Activated CD8-positive, alpha-beta memory T cell treated with anti-CD3 and anti-CD28 coated beads for 4 hours (primary cell): ENCODE measurements around the gene ASGR2.
"Not testable (repeated sequence)": the region's sequence is repeated elsewhere in the genome, so short reads cannot be mapped to it uniquely, and the experiment has no call there.

Experiments used
- DNase-seq, 2 donors: peaks; one replicate each; pipeline ENCODE4 v3.0.0-alpha.2; 2020; ENCODE audit warnings: low read depth in 2 of 2

The ASGR2 gene

GRCh38 chr17:7124923-7125322 lies 10.3 kb upstream of the ASGR2 start:
- no peak for DNase-seq

GRCh38 chr17:7123844-7124243 lies 9.2 kb upstream of the ASGR2 start:
- DNase-seq = no peak

GRCh38 chr17:7122381-7122780 lies 7.8 kb upstream of the ASGR2 start:
- DNase-seq = no peak

DNA sequence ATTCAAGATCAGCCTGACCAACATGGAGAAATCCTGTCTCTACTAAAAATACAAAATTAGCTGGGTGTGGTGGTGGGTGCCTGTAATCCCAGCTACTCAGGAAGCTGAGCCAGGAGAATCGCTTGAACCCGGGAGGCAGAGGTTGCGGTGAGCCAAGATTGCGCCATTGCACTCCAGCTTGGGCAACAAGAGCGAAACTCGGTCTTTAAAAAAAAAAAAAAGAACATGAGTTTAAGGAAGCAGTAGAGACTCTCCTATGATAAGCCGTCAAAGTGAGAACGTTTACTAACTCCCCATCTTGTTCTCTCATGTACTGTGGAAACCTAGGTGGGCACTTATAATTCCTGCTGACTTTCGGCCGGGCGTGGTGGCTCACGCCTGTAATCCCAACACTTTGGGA lies 6.0 kb upstream of the ASGR2 start:
- DNase-seq = not testable (repeated sequence)

GRCh38 chr17:7120123-7120522 lies 5.5 kb upstream of the ASGR2 start:
- no peak for DNase-seq

GRCh38 chr17:7119314-7119713 lies 4.7 kb upstream of the ASGR2 start:
- no peak for DNase-seq

DNA sequence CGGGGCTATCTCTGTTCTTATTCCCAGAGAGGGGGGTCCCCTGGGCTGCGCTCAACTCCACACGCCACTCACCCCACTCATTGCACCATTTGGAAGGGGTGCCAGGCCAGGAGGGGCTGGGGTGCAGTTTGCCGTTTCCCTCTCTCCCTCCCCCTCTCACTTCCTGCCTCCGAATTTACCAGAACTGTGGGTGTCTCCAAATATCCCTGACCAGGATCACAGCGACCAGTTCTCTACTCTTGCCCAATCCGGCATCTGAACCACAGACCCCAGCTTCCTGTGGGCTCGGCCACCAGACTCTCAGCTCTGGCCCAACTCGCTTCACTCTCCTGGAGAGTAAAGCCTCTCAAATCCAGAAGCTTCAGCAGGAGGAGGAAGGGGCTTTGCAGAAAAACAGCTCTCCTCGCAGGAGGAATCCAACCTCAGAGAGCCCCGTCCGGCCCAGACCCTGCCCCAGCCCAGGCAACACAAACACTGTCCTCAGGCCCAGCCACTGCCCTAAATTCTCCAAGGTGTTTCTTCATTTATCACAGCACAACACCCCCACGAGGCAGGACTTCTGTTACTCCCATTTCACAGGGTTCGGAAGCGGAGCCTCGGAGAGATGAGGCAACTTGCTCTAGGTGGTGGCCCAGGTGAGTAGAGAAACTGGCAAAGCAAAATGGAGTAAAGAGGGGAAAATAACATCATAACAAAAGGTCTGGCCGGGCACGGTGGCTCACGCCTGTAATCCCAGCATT lies 423 bp upstream of the ASGR2 start:
- DNase-seq = no peak

- no peak for DNase-seq
Measured at GRCh38 chr17:7113273-7114071, 1.1 kb downstream of the ASGR2 start.

DNA sequence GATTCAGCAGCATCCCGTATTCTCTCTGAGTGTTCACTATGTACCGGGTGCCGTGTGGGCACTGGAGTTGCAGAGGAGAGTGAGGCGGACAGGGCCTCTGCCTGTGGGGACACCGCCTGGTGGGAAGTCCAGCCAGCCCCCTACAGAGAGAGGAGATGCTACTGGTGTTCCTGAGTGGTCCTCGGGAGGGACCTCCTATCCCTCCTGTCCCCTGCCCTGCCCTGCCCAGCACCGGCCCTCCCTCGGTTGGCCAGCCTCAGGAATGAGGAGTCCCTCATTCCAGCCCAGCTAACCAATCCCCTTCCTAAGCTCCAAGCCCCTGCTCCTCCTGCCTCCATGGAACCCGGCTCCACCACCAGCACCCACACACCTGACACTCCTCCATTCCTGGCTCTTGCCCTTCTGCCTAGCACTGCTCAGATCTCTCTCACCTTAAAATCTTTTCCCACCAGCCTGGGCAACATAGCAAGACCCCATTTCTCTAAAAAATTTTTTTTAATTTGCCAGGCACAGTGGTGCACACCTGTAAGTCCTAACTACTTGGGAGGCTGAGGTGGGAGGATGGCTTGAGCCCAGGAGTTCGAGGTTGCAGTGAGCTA lies 2.0 kb downstream of the ASGR2 start:
- no peak for DNase-seq

DNA sequence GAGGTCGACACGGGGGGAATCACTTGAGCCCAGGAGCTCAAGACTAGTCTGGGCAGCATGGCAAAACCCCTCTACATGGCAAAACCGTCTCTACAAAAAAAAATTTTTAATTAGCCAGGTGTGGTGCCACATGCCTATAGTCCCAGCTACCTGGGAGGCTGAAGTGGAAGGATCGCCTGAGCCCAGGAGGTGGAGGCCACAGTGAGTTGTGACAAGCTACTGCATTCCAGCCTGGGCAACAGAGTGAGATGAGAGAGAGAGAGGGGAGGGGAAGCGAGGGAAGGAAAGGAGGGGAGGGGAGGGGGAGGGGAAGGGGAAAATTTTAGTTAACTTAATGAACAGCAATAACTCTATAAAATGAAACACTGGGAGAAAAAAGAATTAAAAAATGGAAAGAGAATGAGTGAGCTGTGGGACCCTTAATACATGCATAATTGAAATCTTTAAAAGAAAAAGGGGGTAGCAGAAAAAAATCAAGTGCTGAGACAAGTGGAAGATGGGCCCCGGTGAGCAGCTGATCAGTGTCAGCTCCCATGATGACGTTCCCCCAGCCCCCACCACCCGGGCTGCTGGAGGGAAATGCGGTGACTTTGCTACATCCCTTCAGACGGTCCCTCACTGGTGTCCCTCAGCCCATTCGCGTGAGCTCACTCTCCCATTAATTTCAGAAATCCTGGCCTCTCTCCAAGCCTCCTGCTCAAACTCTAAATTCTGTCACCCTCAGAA lies 2.7 kb downstream of the ASGR2 start:
- DNase-seq = no peak

- DNase-seq = no peak
Measured at GRCh38 chr17:7110617-7111306, 3.9 kb downstream of the ASGR2 start.

DNA sequence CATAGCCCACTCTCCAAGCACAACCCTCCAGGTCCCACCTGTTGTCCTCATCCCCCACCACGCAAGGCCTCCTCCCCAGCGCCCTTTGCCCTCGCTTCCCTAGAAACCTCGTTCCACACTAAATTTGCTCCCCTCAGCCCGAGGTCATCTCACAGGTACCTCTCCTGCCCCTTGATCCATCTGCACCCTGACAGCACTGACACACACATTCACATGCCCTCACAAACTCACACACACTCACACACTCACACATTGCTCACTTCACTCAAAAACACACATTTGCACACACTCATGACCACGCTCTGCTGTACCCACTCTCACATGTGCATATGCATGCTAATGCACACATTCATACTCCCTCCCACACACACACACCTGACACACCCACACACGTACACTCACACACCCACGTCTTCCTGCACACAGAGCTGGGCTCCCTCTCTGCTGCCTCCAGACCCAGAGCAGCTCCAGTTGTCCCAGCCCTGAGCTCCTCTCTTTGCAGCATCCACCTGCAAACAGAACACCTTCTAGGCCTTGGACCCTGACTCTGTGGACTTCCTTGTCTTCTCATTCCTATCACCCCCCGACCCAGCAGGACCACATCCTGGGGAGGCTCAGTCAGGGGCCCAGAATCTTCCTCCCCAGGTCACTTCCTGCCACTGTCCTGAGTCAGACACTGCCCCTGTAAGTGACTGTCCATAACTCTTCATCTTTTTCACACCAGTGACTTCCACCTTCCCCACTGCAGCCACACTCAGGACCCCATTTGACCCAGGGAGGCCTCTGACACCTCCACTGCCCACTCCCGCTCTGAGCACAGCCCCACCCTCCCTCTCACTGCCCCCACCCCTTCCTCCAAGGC lies 4.9 kb downstream of the ASGR2 start:
- no peak for DNase-seq

DNA sequence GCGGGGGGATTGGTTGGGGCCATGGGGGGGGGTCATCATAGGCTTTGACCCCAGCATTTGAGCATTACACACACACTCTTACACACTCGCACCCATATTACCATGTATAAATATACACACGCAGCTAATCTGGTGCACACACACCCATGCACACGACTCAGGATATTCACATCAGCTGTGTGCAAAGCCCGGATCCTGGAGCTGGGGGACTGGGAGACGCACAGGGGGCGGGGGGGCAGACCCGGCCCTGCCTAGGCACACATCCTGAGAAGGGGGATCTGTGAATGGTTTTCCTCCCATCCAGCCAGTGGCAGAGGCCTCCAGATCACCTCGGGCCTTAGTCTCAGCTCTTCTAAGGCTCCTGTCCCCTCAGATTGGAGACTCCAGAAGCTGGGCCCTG lies 5.6 kb downstream of the ASGR2 start:
- DNase-seq = no peak

DNA sequence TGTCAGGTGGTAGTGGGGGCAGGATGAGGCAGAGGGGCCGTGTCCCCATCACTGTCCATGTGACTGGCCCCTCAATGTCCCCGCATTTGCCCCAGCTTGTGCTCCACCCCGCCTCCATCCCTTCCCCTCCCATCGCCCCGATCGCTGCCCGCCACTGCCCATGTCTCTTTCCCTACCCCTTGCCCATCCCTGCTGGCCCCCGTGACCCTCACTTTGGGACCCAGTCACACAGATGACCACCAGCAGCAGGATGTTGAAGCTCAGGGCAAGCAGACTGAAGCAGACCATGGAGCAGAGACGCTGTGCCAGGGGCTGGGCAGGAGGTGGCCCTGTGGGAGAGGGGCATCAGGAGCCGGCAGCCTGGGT lies 6.1 kb downstream of the ASGR2 start:
- DNase-seq = no peak

DNA sequence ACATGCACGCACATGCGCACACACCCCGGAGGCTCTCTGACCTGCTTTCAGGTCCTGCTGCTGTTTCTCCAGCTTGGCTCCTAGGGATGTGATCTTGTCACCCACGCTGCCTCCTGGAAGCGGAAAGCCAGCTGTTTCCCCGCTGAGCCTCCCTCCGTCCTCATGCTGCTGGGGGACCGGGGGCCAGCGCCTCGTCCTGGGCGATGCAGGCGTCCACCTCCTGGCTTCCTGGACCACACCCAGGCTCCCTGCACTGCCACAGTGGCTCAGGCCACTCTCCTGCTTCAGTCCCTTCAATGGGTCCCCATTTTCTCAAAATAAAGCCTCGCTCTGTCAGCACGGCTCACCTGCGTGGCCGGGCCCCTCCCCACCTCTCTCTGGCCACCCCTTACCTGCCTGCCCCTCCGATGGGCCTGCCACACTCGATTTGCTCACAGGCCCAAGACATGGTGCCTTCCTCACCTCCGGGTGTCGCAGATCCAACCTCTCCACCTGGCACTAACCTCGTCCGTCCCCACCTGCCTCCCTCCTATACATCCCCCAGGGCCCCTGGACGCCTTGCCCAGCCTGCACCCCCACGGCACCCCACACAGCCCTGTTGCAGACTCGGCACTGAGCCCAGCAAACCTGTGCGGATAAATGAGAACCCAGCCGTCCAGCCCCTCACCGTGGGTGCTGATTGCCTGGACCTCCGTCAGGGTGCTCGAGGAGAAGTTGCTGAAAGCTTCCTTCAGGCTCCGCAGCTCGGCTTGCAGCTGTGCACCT lies 6.6 kb downstream of the ASGR2 start:
- no peak for DNase-seq

- DNase-seq = no peak
Measured at GRCh38 chr17:7107012-7107754, 7.4 kb downstream of the ASGR2 start.

GRCh38 chr17:7102421-7102820 lies 12.2 kb downstream of the ASGR2 start:
- no peak for DNase-seq

DNA sequence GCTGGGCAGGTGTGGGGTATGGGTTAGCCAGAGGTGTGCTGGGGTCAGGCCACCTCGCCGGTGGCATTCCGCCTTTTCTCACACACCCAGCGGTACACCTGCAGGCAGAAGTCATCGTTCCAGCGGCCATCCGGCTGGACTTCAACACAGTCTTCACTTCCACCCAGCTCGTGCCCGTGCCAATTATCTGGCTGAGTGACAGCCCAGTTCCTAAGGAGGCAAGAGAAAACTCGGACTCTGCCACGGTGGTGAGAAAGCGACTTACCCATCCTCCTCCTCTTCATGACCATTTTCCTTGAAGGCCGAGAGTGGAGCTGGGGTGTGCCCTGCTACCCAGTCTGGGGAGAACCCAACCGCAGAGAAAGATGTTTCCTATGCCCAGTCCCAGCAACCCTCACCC lies 13.1 kb downstream of the ASGR2 start:
- DNase-seq = no peak

- DNase-seq = not testable (repeated sequence)
Measured at GRCh38 chr17:7100641-7101379, 13.8 kb downstream of the ASGR2 start.
